NCI-H1436 treated with DMSO at 0.1 percent for 48 hours (cell line): ENCODE data around the gene KAZN.

Source experiments
- DNase-seq: peaks from one replicate; lab custom pipeline; 2025; lab: John Stamatoyannopoulos, UW

The KAZN gene

DNA sequence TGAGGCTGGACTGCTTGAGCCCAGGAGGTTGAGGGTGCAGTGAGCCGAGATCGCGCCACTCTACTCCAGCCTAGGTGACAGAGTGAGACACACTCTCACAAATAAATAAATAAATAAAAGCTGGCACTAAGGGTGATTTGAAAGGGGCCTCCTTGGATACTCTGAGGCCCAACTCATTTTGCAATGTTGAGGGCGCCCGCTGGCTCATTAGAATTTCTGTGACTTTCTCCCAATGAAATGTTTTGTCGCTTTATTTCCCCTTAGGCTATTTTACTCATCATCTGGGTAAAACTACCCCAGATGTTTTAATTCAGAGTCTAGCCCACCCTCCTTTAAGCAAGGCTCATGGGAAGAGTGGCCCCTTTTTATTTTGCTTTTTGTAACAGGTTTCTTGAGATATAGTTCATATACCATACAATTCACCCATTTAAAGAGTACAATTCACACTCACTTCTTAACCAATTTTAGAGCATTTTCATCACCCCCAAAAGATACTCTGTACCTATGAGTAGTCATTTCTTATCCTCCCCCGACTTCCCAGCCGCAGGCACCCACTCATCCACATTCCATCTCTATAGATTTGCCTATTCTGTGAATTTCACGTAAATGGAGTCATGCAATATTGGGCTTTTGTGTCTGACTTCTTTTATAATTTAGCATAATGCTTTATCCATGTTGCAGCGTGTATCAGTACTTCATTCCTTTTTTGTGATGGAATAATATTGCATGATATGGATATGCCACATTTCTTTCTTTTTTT lies 259.1 kb downstream of the KAZN start:
- no peak for DNase-seq

DNA sequence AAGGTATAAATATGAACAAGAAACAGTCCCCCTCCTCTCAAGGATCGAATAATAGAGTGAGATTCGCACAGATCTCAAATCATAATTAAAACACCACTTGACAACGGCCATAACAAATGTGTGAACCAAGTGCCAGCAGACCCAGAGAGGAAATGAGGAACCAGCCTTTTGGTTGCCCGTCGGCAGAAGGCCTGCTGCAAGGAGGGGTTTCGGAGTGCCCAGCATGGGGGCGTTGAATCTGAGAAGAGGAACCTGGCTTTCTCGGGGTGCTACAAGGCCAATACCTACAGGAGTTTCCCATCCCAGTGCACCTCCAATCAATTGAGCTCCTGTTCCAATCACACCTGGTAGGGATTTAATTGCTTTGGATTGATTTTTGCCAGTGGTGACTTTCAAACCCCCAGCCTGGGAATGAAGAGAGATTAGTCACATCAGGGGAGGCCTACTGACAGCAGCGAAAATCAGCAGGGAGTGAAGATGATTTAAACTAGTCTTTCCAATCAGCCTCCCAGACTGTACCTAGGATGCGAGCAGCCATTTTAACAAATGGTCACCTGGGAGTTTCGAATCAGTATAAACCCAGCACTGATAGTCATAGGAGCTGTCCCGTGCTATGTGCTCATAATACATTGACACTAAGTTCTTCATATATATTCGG lies 263.8 kb downstream of the KAZN start:
- no peak for DNase-seq

DNA sequence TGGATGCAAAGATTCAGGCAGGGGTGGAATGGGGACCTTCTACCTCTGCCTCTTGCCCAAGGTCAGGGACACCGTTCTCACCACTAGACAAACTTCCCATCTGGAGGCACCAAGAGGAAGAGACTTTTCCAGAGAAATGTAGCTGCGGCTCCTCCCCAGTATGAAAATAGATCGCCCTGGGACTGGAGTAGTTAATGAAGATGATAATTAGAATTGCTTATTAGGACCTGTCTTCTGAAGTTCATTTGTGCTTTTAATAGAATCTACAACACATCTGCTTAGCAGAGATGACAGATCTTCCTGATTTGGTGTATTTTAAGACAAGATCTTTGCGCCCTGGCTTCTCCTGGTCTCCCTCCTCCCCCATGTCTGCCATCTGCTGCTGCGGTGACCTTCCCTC lies 266.6 kb downstream of the KAZN start:
- no peak for DNase-seq

DNA sequence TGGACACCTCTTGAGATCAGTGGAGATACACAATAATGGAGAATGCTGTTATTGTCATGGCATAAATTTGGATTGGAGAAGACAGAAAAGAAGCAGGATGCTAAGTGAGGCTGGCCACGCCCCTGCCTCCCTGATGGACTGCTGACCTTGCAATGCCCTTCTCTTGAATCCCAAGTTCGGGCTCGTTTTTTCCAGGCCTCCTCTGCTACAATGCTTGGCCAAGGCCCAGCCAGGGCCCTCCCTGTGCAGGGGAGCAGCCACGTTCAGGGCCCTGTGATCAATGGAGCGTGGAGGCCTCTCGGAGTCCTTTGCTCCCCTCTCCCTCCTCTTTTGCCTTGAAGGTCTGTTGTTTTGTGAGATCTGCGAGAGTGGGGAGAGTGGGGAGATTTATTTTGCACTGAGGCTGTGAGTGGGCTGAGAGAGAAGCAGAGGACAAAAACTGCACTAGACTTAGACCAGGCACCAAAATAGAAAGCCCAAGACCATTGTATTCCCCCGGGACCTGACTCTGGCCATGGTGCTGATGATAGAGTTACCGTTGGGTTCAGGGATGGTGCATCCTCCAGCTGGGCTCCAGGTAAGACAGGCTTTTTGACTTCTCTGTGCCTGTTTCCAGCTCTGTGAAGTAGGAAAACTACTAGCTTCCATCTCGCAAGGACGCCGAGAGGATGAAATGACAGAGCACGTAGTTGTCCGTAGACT lies 268.6 kb downstream of the KAZN start:
- DNase-seq, result no peak

DNA sequence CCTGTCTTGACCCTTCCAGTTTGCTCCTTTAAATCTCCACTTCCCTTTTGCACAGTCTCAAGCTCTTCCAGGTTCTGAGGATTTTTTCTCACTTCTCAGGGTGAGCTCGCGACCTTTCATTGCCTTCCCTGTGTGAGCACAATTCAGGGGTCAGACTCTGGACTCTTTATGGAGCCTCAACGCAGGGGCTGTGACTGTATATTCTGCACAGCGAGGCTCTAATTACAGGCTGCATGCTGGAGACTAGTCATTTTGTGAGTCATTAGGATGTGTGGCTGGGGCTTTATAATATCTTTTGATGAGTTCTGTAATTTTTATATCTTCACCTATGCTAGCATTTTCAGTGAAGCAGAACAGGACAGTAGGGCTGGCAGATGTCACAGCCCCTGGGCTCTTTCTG lies 270.7 kb downstream of the KAZN start:
- DNase-seq, result no peak

DNA sequence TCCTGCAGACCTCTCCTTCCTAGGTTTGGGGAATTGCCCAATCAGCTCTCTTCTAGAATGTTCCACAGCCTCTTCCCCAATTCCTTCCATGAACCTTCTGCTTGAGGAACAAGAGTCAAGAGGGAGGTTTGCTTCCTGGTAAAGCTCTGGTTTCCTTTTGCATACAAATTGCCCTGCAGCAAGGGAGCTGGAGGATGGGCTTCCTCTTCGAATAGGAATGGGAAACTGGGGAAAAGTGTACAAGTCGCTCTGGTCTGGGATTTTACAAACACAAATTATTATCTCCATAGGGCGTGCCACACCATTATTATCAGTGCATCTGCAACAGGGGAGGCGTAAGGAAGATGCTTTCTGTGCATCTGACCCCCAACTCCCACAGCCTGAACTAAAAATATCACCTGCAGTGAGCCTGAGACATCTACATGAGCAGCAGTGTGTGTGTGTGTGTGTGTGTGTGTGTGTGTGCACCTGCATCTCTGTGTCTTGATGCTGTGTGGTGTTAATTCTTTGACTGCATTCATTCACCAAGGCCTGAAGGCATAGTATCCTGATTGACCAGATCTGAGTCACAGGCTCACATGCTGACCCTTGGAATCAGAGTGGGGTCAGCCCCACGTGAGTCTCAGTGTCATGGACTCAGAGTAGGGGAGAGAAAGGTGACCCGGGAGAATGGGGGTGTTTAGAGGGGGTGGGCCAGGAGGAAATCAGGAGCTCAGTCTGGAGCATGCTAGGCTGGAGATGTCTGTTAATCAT lies 272.9 kb downstream of the KAZN start:
- DNase-seq, result no peak

DNA sequence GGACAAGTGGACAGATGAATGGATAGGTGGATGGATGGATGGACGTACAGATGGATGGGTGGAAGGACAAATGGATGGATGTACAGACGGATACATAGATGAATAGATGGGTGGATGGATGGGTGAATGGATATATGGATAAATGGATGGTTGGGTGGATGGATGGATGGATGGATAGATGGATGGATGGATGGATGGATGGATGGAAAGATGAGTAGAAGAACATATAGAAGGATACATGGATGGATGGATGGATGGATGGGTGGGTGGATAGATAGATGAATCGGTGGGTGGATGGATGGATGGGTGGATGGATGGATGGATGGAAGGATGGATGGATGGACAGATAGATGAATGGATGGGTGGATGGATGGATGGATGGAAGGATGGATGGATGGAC lies 274.3 kb downstream of the KAZN start:
- DNase-seq, result no peak

DNA sequence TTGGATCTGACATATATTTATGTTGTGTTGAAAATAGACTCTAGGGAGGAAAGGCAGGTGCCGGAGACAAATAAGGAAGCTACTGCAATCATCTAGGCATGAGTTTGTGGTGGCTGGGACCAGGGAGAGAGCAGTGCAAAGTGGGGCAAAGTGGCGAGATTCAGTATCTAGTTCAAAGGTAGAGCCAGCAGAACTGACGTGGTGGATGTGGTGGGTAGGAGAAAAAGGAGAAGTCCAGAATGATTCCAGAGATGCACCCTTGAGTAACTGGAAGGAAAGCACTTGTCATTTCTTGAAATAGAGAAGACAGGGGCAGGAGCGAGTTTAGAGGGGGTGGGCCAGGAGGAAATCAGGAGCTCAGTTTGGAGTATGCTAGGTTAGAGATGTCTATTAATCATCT lies 275.2 kb downstream of the KAZN start:
- no peak for DNase-seq

DNA sequence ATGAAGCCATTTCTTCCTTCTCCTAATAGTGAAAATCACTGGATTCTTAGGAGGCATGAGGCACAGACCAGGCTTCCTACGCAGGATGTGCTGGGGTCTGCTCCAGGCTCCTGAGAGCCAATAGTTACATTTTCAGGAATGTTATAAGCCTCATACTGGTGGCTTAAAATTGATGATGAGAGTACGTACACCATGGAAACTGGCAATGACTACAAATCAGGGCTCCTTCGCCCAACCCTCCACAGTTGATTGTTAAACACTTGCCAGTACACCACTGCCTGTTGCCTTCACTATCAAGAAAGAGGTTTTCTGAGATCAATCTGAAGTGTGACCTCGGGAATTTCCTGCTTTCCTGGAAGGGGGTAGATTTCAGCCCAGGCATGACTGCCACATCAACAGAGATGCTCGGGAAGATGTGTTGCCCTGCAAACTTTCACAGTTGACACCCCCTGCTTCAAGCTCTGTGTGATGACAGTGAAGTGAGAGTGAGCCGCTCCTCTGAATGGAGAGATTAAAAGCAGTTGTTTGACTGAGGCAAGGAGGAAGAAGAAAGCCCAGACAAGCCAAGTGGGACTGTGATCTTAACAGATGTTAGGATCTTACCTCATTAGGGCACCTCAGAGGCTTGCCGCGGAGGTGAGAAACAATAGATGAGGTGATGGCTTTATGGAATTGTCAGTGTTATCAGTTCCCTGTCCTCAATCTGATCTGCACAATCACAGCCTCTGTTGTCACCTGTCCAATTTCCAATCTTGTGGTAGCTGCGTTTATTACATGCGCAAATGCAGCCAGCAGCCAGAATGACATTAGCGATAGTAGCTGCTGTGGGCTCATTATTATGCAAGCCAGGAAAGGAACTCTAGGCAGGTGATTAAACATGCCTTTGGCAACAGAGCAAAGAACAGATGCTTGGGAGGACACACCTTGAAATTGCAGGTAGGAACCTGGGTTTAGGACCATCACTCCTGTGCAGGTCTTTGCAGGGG lies 277.3 kb downstream of the KAZN start:
- DNase-seq, result no peak

DNA sequence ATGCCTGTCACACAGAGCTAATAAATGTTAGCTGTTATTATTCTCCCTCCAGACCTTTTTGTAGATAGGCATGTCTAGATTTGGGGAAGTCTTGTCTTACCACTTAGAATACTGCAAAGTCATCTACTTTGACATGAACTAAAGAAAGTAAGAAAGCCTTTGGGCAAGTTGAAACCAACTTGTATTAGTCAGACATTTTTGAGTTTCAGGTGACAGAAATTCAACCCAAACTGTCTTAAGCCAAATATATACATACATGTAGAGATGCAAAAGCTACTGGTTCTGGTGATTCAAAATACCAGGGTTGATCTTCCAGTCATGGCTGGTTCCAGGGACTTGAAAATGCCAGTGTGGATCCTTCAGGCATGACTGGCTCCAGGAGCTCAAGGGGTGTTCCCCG lies 278.3 kb downstream of the KAZN start:
- DNase-seq, result no peak

DNA sequence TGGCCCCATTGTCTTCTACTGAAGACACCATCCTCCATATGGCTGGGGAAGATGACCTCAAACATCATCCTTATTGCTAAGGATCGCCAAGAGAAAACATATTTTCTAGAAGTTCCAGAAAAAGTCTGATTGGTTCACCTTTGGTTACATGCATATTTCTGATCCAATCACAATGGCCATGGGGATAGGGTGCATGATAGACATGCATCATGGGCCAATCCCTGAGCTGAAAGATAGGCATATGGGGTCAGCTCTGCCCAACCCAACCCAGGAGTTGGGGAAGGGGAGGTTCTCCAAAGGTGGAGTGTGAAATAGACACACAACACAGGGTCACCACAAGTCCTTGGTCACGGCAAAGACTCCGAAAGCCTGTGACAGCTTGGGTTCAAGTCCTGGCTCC lies 278.7 kb downstream of the KAZN start:
- no peak for DNase-seq

DNA sequence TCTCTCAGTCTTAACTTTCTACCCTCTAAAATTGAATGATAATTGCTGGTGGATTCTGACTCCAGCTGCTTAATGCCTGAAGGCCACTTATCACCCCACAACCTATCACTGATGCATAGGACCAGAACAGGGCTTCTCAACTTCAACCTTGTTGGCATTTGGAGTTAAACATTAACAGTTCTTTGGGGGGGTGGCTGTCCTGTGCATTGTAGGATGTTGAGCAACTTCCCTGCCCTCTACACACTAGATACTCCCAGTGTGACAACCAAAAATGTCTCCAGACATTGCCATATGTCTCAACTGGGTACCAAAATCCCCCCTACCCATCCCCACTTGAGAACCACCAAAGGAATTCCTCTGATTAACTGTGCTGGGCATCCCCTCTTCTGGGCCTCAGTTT lies 279.6 kb downstream of the KAZN start:
- no peak for DNase-seq

DNA sequence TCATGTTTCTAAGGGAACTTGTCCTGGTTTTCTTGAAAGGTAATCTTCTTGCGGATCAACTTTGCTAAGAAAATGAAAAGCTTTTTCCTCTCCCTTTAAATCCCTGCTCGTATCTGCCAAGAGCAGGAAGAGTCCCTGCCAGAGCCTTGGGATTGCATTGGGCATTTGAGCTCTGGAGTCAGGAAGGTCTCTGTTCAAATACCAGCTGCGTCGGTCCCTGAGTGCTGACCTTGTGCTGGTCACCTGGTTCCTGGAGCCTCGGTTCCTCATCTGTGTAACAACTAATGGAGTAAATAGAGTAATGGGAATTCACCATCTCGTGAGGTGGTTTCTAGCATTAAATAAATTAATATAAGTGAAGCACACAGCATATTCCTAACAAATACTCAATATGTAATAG lies 280.5 kb downstream of the KAZN start:
- no peak for DNase-seq

DNA sequence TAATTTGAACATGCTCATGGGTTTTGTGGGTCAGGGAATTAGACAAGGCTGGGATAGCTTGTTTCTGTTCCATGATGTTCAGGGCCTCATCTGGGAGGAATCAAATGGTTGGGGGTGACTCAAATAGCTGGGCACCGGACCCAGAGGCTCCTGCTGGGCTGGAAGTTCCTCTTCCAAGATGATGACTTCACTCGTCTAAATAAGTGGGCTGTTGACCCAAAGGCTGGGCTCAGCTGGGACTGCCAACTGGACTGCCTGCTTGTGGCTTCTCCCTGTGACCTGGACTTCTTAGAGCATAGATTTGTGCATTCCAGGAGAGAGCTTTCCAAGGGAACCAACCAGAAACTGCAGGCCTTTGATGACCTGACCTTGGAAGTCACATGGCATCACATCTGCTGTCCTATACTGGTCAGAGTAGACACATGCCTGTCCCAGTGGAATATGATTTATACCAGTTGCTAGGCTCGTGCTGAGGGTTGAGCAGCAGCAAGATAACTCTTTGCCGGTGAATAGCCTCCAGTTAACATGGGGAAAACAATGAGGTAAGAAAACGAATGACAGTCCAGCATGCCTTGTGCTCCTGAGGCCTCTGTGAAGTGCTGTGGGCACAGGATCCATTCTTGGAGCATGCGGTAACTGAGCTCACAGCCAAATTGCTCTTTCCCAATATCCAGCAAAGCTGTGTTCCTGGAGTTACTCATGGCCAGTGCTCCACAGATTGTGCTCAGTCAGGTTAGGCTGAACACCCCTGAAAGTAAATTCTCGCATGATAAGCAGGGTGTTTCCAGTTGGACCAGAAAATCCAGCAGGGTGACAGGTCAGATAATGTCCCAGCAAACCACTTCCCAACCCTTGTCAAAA lies 282.2 kb downstream of the KAZN start:
- DNase-seq, result no peak

DNA sequence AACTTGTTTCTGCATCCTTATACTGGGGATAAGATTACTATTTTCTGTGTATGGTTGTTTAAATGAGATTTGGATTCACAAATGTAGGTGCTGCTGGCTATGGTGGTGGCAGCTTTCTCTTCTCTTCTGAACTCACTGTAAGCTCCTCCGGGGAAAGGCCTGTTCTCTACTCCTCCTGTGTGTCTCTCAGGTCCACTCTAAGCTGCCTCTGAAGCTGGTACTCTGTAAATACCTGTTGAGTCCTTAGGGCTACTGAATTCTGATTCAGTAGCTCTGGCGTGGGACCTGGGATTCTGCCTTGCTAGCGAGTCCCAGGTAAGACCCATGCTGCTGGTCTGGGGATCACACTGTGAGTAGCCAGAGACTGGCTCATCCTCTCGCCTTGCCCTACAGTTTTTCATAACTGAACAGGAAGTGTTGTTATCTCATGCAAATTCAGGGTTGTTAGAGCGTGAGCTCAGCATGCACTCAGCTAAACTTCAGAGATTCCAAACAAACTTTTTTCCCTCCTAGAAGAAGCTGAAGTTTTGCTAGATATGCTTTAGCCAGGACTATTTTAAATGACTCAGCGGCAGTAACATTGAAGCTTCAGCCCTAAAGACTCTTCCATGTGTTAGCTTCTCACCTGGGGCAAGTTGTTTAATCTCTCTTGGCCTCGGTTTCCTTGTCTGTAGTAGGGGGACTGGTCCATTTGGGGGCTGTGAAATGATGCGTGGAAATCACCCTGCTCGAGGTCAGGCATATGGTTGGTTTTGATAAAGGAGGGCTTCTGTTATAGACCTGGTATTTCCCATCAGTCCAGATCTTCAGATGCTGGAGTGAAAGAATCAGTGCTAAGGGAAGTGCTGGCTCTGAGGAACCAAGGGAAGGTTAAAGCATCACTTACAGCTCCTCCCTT lies 283.5 kb downstream of the KAZN start:
- no peak for DNase-seq

DNA sequence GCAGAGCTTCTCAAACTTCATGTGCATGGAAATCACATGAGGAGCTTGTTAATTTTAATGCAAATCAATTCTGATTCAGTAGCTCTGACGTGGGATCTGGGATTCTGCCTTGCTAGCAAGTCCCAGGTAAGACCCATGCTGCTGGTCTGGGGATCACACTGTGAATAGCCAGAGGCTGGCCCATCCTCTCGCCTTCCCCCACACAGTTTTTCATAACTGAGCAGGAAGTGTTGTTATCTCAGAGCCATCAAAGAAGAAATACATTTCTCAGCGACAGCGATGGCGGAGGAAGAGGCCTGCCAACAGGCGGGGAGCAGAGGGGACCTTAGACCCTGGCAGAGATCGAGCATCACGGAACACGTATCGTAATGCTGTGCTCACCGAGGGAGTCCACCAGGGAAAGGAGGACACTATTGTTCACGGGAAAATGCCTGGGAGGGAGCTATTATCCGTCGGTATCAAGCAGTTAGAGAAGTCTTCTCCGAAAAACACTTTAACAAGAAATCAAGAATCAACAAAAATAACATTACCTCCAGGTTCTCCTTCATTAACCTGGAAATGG lies 286.2 kb downstream of the KAZN start:
- no peak for DNase-seq

DNA sequence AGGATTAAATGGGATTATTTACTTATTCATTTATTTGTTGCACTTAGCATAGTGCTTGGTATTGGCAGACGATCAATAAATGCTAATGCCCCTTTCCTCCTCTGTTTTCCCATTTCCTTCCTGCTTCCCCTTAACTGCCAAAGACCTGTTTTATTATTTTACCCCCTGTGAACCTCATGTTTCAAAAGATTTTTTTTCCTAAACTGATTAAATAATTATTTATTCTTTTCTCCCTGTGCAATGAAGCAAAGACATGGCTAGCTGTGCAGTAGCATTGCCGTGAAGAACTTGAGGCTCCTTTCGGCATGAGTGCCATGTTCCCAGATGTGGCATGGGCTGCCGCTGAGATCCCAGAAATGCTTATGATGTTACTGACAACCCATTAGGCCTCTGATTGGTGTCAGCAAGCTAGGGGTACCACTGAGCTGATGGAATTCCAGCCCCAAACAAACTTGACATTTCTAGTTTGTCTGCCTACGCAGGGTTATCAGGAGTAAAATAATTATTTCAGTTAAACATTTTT lies 288.6 kb downstream of the KAZN start:
- no peak for DNase-seq

DNA sequence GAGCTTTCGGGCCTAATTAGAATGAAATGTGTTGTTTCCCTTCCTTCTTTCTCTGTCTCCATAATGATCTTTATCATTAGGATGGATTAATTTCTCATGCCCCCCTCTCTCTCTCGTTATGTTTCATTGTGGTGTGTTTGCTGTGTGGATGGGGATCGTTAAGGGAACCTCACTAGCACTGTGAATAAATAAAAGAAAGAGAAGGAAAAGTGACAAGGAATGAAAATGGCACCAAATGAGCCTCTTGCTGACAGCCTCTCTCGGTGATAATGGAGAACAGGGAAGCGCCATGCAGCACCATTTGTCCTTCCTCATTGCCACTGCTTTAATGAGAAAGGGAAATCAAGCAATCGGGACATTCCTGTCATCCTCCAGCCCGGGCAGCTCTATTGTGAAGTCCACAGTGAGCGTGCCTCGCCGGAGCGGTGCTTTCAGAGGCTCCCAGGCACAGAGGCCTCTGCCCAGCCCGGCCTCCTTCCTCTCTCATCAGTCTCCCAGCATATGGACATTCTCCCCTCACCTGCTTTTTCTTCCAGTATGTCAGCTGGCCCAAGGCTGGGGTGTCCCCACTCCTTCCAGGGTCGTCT lies 289.4 kb downstream of the KAZN start:
- no peak for DNase-seq
